Breast epithelium (tissue), 3 donors: Measurements from ENCODE around the gene CCER1.

ENCODE experiments used
- CTCF ChIP-seq, 3 donors: fragments of 450-650 bp; IDR thresholded peaks; one replicate each; pipeline ENCODE4 v1.5.1; 2016 to 2017; ENCODE audit warnings: antibody characterized with exemption in 3 of 3, mild to moderate bottlenecking in 3 of 3, moderate library complexity in 3 of 3
- POLR2A ChIP-seq: fragments of 450-650 bp; IDR thresholded peaks from one replicate; pipeline ENCODE4 v1.6.1; 2016; ENCODE audit warnings: antibody characterized with exemption, mild to moderate bottlenecking, moderate library complexity

GRCh38 chr12:90921536-90921935 lies 33.4 kb downstream of the CCER1 start:
- TF ChIP-seq POLR2A (no peak), CTCF (IDR thresholded peaks at IDR 0.05) (no peak)
